AG09309 (cell line): ENCODE results near the gene RASSF4.

Source experiments
- DNase-seq: peaks from one replicate; pipeline ENCODE4 v3.0.0-alpha.2; 2010; ENCODE audit warnings: low read depth
- H3K4me3 ChIP-seq: 2 replicates; pipeline ENCODE4 v1.5.1; 2011; ENCODE audit warnings: mild to moderate bottlenecking, low read depth, low read length, moderate library complexity; ENCODE audit not compliant: control insufficient read depth
- TF ChIP-seq, protein P1 (sequence below): IDR thresholded peaks from 2 replicates; pipeline ENCODE4 v1.5.1; 2011; ENCODE audit warnings: mild to moderate bottlenecking, low read depth, low read length, inconsistent platforms; ENCODE audit not compliant: insufficient read depth, control insufficient read depth; ENCODE audit errors: missing control alignments

Gene RASSF4

DNA sequence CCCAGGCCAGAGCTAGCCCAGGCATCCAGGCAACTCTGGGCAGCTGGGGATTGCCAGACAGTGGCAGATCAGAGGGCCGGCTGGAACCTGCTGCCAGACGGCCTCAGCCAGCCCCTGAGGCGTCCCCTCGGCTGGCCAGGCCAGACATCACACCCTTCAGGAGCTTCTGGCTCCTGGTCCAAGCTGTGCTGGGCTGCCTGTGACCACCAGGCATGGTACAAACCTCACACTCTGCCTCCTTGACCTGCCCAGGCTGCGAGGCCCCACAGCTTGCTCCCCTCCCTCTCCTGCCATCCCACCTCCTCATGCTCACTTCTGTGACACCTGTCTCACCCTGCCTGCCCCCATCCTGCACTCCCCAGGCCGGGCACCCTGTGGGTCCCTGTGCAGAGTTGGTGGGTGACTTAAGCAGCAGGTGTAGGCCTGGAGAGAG, 13.3 kb downstream of the RASSF4 start:
- TF ChIP-seq, protein P1, sequence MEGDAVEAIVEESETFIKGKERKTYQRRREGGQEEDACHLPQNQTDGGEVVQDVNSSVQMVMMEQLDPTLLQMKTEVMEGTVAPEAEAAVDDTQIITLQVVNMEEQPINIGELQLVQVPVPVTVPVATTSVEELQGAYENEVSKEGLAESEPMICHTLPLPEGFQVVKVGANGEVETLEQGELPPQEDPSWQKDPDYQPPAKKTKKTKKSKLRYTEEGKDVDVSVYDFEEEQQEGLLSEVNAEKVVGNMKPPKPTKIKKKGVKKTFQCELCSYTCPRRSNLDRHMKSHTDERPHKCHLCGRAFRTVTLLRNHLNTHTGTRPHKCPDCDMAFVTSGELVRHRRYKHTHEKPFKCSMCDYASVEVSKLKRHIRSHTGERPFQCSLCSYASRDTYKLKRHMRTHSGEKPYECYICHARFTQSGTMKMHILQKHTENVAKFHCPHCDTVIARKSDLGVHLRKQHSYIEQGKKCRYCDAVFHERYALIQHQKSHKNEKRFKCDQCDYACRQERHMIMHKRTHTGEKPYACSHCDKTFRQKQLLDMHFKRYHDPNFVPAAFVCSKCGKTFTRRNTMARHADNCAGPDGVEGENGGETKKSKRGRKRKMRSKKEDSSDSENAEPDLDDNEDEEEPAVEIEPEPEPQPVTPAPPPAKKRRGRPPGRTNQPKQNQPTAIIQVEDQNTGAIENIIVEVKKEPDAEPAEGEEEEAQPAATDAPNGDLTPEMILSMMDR: no peak

DNA sequence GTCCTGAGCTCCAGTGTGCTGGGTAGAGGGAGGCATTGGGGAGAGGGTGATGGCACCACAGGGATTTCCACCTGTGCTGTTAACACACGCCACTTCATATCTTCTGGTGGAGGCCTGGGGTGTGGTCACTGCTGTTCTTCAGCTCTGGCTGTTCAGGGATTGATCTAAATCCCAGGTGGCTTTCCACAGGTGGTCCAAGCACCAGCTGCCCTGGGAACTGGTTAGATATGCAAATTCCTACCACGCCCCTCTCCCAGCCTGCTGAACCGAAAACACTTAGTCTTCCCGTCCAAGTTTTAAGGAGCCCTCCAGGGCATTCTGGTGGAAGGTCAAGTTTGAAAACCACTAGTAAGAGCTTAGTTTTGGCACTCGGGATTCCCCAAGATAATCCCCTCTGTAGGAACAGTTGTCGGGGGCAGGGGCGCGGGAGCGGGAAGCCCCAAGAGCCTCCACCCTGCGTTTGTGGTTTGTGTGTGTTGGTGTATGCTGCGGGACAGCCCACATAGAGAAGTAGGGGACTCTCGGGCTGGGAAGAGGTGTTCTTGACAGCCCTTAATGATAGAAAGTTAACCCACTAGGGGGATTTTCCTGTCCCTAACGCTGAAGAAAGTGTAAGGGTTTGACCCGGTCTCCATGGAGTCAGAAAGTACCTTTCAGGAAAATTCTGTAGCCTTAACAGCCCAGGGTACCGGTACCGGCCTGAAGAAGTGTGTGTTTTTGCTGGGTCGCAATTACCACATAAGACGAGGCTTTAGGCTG, 13.9 kb downstream of the RASSF4 start:
- H3K4me3 ChIP-seq: no peak overlapping the region
- DNase-seq: no peak
- TF ChIP-seq, protein P1: no peak

More for the DNA sequence above, 13.3 kb downstream of the RASSF4 start:
- no peak overlapping the region for H3K4me3 ChIP-seq
- DNase-seq: no peak

DNA sequence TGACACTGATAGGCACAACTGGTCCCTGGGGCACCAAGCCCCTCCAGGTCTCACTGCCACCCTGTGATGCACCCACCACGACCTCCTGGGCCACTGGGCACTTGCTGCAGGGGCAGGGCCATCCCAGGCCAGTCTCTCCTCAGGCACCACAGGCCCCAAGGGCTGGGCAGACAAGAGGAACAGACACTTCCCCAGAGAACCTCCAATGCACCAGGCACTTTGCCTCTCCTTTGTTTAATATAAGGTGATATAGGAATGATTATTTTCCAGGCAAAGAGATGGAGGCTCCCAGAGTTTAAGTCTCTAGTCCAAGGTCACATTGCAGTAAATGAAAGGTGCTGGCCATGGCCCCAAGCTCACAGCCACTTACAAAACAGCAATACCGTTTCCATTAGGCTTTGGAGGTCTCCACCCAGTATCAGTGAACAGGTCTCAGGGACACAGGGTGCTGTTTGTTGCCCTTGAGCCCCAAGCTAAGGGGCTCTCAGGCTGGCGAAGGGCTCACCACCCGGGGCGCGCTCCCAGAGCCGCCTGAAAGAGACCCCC, 14.6 kb downstream of the RASSF4 start:
- peak overlapping the region; percentile 48 for H3K4me3 ChIP-seq
- DNase-seq: no peak

DNA sequence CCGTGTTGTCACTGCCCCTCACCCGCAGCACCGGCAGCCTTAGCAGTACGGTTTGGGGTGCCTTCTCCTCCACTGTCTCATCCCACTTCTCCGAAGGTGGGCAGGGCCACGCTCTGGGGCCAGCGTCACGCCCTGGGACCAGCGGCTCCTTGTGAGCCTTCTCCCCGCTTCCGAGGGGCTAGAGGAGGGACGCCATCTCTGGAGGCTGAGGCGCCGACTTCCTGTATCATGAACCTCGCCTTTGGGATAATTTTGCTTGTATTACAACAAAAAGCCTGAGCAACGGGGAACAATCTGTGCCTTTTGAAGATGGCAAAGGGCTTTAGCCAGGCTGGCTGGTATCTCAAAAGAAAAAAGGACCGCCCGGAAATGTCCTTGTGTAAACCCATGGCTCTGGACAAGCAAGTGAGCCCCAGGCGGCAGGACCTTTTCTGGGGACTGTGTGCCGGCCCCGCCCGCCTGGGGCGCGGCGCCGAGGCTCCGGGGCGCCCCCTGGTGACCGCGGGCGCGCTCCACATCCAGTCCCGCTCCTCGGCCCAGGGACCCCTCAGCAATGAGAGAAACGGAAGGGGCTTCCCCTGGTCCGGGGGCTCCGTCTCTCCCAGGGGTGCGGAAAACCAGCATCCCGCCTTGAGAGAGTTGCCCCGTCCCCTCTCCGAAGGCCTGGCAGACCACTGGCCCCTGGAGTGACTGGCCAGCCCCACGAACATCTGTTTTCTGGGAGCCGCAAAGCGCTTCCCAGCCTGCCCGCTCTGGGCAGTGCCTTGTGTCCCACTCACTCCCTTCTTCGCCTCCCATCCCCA, 15.2 kb downstream of the RASSF4 start:
- peak overlapping the region; percentile 48 for H3K4me3 ChIP-seq
- TF ChIP-seq, protein P1: peak; percentile 63

More for the DNA sequence above, 14.6 kb downstream of the RASSF4 start:
- TF ChIP-seq, protein P1: no peak

DNA sequence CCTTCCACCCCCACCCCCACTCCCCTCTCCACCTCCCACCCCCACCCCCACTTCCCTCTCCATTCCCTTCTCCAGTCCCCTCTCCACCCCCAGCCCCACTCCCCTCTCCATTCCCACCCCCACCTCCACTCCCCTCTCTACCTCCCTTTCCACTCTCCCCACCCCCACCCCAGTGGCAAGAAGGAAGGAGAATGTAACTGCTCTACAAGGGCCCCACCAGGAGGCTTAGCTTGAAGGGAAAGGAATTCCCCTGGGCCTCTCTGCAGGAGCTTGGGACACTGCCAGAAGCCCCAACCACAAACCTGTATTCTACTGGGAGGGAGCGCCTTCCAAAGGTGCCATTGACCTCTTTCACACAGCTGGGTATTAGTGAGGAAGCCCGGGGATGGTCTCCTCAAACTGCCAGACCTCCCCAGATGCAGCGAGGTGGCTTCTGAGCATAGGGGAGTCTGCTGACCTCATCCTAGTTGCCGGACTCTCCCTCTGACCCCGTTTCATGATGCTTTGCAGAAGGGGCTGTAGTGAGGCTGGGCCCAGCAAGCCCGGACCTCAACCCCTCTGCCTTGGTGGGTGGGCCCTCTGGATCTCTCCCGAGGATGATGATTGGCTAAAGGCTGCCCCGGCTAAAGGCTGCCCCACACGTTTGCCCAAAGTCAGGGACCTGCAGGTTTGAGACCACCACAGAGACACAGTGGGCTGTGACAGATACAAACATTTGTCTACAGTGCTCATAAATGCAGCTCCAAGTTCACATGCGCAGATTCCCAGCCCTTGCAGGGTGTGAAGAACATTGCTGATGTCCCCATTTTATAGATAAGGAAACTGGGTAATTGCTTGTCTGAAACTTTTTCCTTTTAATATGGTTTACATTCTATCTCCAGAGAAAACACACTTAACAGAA, 16.1 kb downstream of the RASSF4 start:
- H3K4me3 ChIP-seq: no peak overlapping the region; the same call in 1 of the 2 replicates
- DNase-seq: no peak
- TF ChIP-seq, protein P1: no peak

More for the DNA sequence above, 15.2 kb downstream of the RASSF4 start:
- DNase-seq: no peak
